ENCODE results near the gene ASB15. TPM values are rescaled to one million over a fixed set of nuclear protein-coding genes. Genes with fewer than 3 reads are reported as not detected.

Gene ASB15
- 4.4 TPM for total RNA-seq

DNA sequence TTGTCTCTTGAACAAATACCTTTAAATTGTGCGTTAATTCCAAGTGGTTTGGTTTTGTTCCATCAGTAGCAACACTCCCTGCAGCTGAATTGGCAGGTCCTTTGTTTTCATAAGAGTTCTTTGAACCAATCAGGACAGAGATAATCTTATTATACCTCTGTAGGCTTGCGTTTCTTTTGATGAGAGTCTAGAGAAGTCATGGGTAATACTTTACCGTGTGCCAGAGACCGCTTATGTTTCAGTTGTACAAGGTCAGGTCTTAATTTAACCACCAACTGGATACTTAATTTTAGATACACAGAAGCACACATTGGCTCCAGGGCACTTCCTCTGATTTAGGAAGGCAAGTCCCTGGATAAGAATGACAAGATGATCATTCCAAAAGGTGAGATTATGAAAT is at the start of gene ASB15:
ASB15 (plus strand) TSS at position 292 of the 400 bp plus-strand sequence. CDS start 12,682 bp downstream, outside the sequence.

GRCh38 chr7:123557398-123558288 is 44.0 kb upstream of the ASB15 start, which contains the start of gene NDUFA5:
TSS of gene NDUFA5 (minus strand) at chr7:123557818. CDS start at chr7:123557795, 23 bp downstream.

DNA sequence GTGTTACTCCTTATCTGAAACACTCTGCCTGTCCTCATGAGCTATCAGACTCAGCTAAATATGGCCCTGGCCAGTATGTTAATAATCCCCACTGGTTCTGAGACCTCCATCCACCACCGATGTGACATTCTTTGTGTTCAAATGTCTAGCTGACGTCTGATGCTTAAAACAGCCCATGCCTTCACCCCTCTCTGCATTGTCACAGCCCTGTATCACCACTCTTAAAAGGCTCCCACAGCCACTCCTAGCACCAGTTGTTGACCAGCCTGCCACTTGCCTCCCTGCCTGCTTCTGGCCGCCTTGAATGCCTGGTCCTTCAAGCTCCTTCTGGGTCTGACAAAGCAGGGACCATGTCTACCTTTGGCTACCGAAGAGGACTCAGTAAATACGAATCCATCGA is 54.0 kb downstream of the ASB15 start, which contains the start of gene LMOD2:
LMOD2 (plus strand) TSS at position 253 of the 400 bp plus-strand sequence; CDS start at position 351, 98 bp downstream.

Other genes with a start within 250 kb of the ASB15 start
- 9.8 TPM for gene IQUB, start 67.2 kb upstream of the ASB15 start, total RNA-seq
- 89.6 TPM for gene NDUFA5, start 44.0 kb upstream of the ASB15 start, total RNA-seq
- gene LMOD2, start 54.0 kb downstream of the ASB15 start, total RNA-seq = 5.0 TPM
- 50.6 TPM for gene WASL, start 147.2 kb downstream of the ASB15 start, total RNA-seq
- 0.18 TPM for gene HYAL4, start 243.3 kb downstream of the ASB15 start, total RNA-seq